SK-N-SH (cell line): ENCODE results near the gene PTPN22. TPM values are rescaled to one million over a fixed set of nuclear protein-coding genes. Genes with fewer than 3 reads are reported as not detected.
A peak's percentile ranks its signal among the peaks of the same experiment; 100 is the strongest.

Experiments
- CTCF ChIA-PET: fragments of 300-600, 350-600 bp; formaldehyde crosslinking; extraction: SDS; loops from one replicate; lab custom pipeline; 2021; lab: Yijun Ruan, JAX
- POLR2A ChIA-PET: fragments of 350-600 bp; sonication (Branson Sonifier 250); formaldehyde crosslinking; extraction: SDS; loops from one replicate; lab custom pipeline; 2020; ENCODE audit warnings: antibody characterized with exemption, inconsistent platforms; lab: Yijun Ruan, JAX
- DNase-seq: peaks from one replicate; pipeline ENCODE4 v3.0.0; 2012
- H2AFZ ChIP-seq: fragments of 200-600 bp; sonication (generic); 2 replicates; pipeline ENCODE4 v1.8.1; 2016; ENCODE audit warnings: antibody characterized with exemption, mild to moderate bottlenecking, low read depth
- H3F3A ChIP-seq: fragments of 200-600 bp; sonication (generic); replicated peaks from 2 replicates; pipeline ENCODE3; 2016; ENCODE audit warnings: antibody characterized with exemption, mild to moderate bottlenecking; ENCODE audit not compliant: insufficient read depth
- H3K27ac ChIP-seq, 2 experiments: fragments of 200-500 bp in 1 of 2; fragments of 200-600 bp in 1 of 2; sonication (Bioruptor generic) in 1 of 2; sonication (generic), shearing (Covaris generic) in 1 of 2; 2 replicates each; pipeline versions ENCODE4 v1.5.1 to v1.6.1; 2014 to 2016; ENCODE audit warnings: low read depth in 2 of 2, inconsistent platforms in 1 of 2, low read length in 1 of 2, mild to moderate bottlenecking in 1 of 2, mixed read lengths in 1 of 2
- H3K27me3 ChIP-seq: fragments of 200-600 bp; sonication (generic), shearing (Covaris generic); 2 replicates; pipeline ENCODE4 v1.6.1; 2016; ENCODE audit warnings: mixed run types; ENCODE audit not compliant: insufficient read depth
- H3K36me3 ChIP-seq, 2 experiments: fragments of 200-500 bp in 1 of 2; fragments of 200-600 bp in 1 of 2; sonication (Bioruptor generic) in 1 of 2; sonication (generic) in 1 of 2; replicated peaks in 1 of 2; 2 replicates each; pipeline versions ENCODE3 to v1.5.1; 2014 to 2016; ENCODE audit warnings: low read length in 1 of 2, mild to moderate bottlenecking in 1 of 2; ENCODE audit not compliant: insufficient read depth in 2 of 2, control insufficient read depth in 1 of 2
- H3K4me1 ChIP-seq, 2 experiments: fragments of 200-500 bp in 1 of 2; fragments of 200-600 bp in 1 of 2; sonication (Bioruptor generic) in 1 of 2; sonication (generic), shearing (Covaris generic) in 1 of 2; 2 replicates each; pipeline versions ENCODE4 v1.5.1 to v1.6.1; 2014 to 2016; ENCODE audit warnings: low read depth in 1 of 2, low read length in 1 of 2, mixed run types in 1 of 2; ENCODE audit not compliant: insufficient read depth in 2 of 2, control insufficient read depth in 1 of 2
- H3K4me2 ChIP-seq: fragments of 200-600 bp; sonication (generic), shearing (Covaris generic); 2 replicates; pipeline ENCODE4 v1.6.1; 2017; ENCODE audit warnings: mixed run types
- H3K4me3 ChIP-seq, 2 experiments: fragments of 200-500 bp in 1 of 2; fragments of 200-600 bp in 1 of 2; sonication (Bioruptor generic) in 1 of 2; sonication (generic), shearing (Covaris generic) in 1 of 2; 2 replicates each; pipeline versions ENCODE4 v1.5.1 to v1.8.1; 2014 to 2016; ENCODE audit warnings: low read depth in 2 of 2, inconsistent platforms in 1 of 2, low read length in 1 of 2, mild to moderate bottlenecking in 1 of 2, mixed read lengths in 1 of 2, moderate library complexity in 1 of 2
- H3K79me2 ChIP-seq: fragments of 200-600 bp; sonication (generic); 2 replicates; pipeline ENCODE4 v1.8.1; 2017; ENCODE audit warnings: mild to moderate bottlenecking; ENCODE audit not compliant: insufficient read depth
- H3K9ac ChIP-seq: fragments of 200-600 bp; sonication (generic); 2 replicates; pipeline ENCODE4 v1.6.1; 2017; ENCODE audit warnings: mixed run types
- H3K9me2 ChIP-seq: fragments of 200-600 bp; sonication (generic); 2 replicates; pipeline ENCODE4 v1.6.1; 2017; ENCODE audit warnings: mixed run types
- H3K9me3 ChIP-seq: fragments of 200-600 bp; sonication (generic); 2 replicates; pipeline ENCODE4 v1.6.1; 2017; ENCODE audit warnings: mixed run types, mild to moderate bottlenecking, moderate library complexity
- H4K20me1 ChIP-seq: fragments of 200-600 bp; sonication (generic); 2 replicates; pipeline ENCODE4 v1.6.1; 2017; ENCODE audit warnings: mild to moderate bottlenecking, mixed run types; ENCODE audit not compliant: insufficient read depth
- MXI1 ChIP-seq: IDR thresholded peaks from 2 replicates; pipeline ENCODE4 v1.6.1; 2012; ENCODE audit warnings: mild to moderate bottlenecking, low read depth, low read length, improper control_type of control experiment
- RCOR1 ChIP-seq: fragments of 150-350 bp; IDR thresholded peaks from 2 replicates; pipeline ENCODE4 v1.6.1; 2017; ENCODE audit warnings: antibody characterized with exemption, low read length
- REST ChIP-seq: IDR thresholded peaks from 2 replicates; pipeline ENCODE4 v1.6.1; 2012; ENCODE audit warnings: mild to moderate bottlenecking, low read depth, low read length, moderate library complexity
- USF1 ChIP-seq: IDR thresholded peaks from 2 replicates; pipeline ENCODE4 v1.4.0; 2012; ENCODE audit warnings: low read depth, borderline replicate concordance
- USF2 ChIP-seq: fragments of 150-350 bp; IDR thresholded peaks from 2 replicates; pipeline ENCODE4 v1.6.1; 2017; ENCODE audit warnings: antibody characterized with exemption, low read length, low read depth, borderline replicate concordance
- WGBS: methylation state at CpG from one replicate; pipeline ENCODE4 v1.1.6; 2017; ENCODE audit warnings: low lambda C conversion rate; 5-methylcytosine and 5-hydroxymethylcytosine counted together
- polyA plus RNA-seq, 3 experiments: library from polyadenylated mRNA; depleted of rRNA; stranded (reverse); fragments of >200 nt; gene quantifications; 2 replicates each; pipeline ENCODE4 v1.2.3, GENCODE V29; 2012

The PTPN22 gene
- polyA plus RNA-seq, 1 of the 3 experiments (the other 2 are of a cell fraction): 0.12 TPM

GRCh38 chr1:113904674-113905434 is 33.3 kb upstream of the PTPN22 start, which contains the start of the genes AP4B1 and DCLRE1B (continued):
- TF ChIP-seq USF2: no peak
- no peak for TF ChIP-seq REST
- TF ChIP-seq RCOR1: peak; percentile 70; the same call in 1 of the 2 replicates
- no peak; the same call in none of the 2 replicates for TF ChIP-seq MXI1

- no peaks in the 10 kb centered on the region for H3K9me2 ChIP-seq
- H3K9ac ChIP-seq: peak overlapping the region; percentile 85
- H3K27me3 ChIP-seq: no peaks in the 10 kb centered on the region
- ChIA-PET CTCF (interaction anchor here (0.8 to 4.0 kb wide), 8 partner anchors 25 to 378 kb away, joined by 3 to 19 read pairs (median 4); partner anchors contain the start of genes HIPK1, OLFML3 and PHTF1), POLR2A (interaction anchor here (0.7 to 1.5 kb wide), 5 partner anchors 11 to 93 kb away, joined by 3 to 21 read pairs (median 3); partner anchors contain the start of gene HIPK1)
- under 1% methylated on average over 10 of the region's 11 CpGs for WGBS
- H3K79me2 ChIP-seq: peaks cover 51% of the 10 kb centered on the region
- H3F3A ChIP-seq: no peaks in the 10 kb centered on the region
- TF ChIP-seq USF1 (no peak), MXI1 (peak; percentile 69; the same call in 1 of the 2 replicates)
- peak overlapping the region; percentile 90 to 93 for H3K27ac ChIP-seq
- H3K9me3 ChIP-seq: no peaks in the 10 kb centered on the region
- H3K4me1 ChIP-seq: peaks cover 0 to 11% of the 10 kb centered on the region in 2 experiments; a peak in 2 of 4 replicates
- peak; percentile 44 for DNase-seq
- peak overlapping the region; percentile 62 to 72 for H3K4me3 ChIP-seq
- H2AFZ ChIP-seq: peak overlapping the region; percentile 85
- H3K36me3 ChIP-seq: peaks cover 18 to 20% of the 10 kb centered on the region in 2 experiments
- H3K4me2 ChIP-seq: peak overlapping the region; percentile 87
- H4K20me1 ChIP-seq: no peaks in the 10 kb centered on the region
These were observed 32.8 kb upstream of the PTPN22 start for GRCh38 chr1:113904293-113904673.
